Epidermal melanocyte (primary cell): Measurements from ENCODE around the gene ZMIZ1.

Experiments
- DNase-seq: peaks from one replicate; pipeline ENCODE4 v3.0.0; 2011; ENCODE audit warnings: low spot score; ENCODE audit not compliant: insufficient read length

ZMIZ1 gene

DNA sequence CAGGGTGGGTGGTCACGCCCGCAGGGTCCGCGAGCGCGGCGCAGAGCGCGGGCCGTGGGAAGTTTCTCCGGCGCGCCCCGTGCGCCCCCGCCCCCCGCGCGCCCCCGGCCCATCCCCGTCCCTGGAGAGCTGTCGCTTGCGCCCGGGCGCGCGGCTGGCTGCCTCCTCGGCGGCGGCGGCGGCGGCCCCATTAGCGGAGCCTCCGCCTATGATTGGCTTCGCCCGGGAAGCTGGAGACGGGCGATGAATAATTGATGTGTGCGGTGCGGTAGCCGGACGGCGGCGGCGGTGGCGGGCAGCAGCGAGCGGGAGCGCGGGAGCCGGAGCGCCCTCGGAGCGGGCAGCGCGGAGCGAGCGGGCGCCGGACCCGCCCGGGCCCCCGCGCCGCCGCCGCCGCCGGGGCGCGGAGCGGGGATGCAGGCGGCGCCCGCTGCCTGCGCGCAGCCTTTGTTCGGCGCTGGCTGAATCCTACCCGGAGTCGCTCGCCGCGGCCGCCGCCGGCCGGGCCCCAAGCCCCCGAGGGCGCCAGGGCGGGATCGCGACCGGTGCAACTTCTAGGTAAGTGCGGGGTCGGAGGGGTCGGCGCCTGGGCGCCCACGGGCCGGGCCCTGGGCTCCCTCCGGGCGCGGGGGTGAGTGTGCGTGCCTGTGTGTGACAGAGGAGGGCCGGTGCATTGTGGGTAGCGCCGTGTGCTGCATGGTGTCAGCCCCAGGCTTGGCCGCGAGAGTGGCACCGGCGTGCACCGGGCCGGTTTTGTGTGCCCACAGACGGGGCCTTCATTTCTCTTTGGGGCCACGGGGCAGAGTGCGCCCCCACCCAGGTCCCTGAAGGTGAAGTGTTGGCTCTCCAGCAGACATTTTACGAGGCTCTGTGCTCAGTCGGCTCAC lies 174.7 kb downstream of the ZMIZ1 start:
- no peak for DNase-seq

DNA sequence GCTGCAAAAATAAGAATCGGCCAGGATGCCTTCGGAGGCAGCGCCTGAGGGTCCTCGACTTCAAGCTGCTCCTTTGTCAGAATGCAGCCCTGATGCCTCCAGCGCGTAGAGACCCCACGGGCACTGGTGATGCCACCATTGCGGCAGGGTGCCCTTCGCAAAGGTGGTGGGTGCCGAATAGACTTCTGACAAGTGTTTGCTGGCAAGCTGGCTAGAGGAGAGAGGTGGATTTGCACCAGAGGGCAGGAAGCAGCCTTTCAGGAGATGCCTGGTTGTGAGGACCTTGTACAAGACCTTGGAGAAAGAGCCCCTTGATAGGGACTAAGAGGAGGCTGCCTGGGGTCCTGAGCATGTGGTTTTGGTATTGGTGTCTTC lies 175.3 kb downstream of the ZMIZ1 start:
- no peak for DNase-seq

DNA sequence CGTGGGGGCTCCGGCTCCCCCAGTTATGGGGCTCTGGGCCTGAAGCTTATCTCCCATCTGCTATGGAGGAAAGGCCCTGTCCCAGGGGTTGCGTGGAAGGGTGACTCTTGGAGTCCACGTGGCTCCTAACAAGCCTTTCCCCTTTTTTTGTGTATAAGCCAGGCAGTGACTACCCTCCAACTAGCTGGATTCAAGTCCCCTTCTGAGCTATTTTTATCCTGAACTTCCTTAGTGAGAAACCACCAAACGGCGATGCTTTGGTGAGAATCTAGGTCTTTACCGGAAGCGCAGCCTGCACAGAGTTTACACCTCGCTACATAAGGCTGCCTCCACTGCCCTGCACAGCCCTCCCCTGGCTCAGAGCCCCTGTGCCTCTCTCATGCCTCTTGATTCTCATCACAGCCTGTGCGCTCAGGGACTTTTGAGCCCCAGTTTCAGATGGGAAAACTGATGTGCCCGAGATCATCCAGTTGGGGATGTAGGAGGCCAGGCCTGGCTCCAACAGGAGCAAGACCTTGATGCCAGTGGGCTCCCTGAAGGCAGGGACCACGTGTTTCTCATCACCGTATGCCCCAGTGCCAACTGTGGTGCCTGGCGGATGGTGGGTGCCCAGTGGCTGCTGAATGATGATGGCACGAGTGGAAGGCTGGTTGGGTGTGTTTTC lies 176.2 kb downstream of the ZMIZ1 start:
- DNase-seq = no peak

DNA sequence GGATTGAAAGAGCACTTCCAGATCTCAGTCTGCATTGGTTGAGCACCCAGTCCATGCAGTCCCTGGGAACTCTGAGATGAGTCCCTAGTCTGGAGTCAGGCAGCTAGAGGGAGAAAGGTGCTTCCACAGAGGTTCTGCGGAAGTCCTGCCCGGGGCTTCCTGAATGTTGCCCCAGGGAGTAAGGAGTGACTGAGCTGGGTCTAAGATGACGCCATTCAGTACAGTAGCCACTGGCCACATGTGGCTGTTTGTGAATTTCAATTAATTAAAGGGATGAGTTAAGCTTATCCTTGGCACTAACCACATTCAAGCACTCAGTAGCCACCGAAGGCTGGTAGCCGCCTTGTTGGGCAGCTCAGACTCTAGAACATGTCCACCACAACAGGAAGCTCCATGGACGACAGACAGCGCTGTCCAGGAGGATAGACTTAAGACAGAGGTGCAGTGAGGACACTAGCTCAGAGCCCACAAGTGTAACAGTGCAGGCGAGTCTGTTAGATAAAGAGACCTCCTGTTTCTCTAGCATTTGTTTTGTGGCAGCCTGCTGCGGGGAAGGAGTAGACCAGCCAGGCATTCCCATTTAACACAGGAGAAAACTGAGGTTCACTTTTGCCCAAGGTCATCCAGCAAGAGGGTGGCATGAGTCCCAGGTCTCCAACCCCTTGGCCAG lies 176.9 kb downstream of the ZMIZ1 start:
- DNase-seq = no peak

DNA sequence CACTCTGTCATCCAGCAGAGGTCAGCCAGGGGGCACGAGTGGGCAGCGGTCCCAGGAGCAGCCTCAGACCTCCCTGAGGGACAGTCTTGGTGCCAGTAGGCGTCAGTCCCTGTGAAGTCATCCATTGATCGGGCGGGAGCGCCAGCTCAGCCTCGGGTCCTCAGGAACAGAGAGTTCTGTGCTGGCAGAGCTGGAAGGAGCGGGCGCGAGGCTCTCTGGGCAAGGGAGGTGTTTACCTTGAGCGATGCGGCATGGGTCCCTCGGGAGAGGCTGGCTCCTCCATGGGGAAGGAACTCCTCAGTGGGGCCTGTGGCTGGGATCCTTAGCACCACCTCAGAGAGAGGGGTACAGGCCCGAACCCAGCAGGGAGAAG lies 177.4 kb downstream of the ZMIZ1 start:
- DNase-seq = no peak

DNA sequence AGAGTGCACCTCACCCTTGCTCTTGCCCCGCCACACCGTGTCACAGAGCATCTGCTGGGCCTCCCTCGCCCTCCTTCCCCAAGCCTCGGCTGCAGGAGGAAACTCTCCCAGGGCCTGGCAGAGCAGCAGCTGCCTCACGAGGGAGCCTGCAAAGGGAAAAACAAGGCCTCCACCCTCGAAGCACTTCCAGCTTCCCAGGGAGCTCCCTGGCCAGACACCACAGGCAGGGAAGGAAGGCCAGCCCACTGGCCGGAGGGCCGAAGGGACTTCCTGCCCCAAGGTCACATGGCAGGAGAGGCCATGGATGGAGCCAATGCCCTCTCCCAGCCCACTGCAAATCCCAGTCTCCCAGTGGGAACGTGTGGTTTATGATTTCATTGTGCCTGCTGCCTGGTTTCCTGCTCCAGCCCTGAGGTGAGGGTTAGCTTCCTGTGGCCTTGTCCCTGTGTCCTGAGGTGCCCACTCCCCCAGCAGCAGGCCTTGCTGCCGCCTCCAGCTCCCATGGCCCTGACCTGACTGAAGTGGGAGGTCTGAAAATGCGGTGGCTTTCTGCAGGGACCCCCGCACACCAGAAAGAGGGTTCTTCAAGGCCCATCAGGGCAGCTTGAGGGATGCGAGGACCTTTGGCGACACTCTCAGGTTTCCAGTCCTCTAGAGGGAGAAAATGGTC lies 178.0 kb downstream of the ZMIZ1 start:
- DNase-seq = peak; percentile 64

DNA sequence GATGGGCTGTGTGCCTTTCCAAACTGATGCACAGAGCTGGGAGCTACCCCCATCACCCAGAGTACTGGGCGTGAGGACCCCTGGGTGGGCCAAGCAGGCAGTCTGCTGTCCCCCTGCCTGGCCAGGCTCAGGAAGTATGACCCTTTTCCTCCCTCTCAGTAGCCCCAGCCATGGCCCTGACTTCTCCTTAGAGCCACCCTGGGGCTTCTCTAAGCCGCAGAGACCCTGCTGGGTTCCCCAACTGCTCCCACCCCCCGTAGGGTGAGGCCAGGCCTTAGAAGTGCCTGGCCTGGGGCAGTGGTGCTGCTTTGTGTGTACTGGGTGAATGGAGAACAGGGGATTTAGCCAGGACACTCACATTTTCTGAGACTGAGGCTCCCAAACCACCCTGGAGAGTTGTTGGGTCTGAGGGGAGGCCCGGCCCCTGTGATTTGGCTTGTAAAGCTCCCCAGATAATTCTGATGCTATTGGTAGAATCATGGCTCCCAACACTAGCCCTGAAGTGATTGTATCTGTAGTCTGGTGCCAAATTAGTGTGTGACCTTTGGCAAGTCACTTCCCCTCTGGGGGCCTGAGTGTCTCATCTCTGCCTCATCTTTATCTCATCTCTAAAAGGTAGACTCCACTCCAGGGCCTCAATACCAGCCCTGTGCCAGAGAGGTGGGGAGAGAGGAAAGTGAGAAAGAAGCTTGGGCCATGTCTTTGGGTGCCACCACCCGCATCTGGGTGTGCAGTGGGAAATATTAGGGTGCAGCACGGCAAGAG lies 178.8 kb downstream of the ZMIZ1 start:
- DNase-seq = no peak

DNA sequence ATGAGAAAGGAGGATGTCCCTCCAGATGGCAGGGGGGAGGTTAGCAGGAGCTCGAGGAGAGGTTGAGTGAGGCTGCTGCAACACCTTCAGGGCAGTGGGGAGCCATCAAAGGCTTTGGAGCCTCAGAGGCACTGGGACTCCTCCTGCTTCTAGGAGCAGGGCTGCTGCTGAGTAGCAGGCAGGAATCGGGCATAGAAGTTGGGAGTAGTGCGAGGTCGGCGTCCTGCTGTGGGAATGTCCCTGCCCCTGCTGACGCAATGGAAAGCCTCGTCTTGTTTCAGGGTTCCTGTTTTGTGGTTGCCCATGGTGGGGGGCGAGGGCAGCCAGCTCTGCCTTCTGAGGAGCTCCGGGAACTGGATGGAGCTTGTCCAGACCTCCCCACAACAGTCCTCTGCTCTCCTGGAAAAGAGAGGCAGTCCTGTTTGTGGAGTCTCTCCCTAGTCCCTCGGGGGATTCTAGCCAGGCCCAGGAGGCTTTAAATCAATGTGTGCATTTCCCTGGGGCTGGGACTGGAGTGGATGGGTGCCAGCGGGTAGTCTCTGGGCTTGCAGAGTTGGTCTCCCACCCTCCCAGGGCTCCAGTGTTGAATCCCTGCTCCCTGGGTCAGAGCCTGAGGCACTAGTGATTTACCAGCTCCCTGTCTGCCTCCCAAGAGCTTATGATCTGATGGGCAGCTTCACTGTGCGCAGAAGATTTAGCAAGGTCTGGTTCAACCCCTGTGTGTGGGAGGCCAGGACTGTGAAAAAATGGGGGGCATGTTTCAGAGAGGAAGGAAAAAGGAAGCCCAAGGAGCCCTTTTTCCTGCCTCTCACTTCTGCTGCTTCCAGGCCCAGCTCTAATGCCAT lies 179.8 kb downstream of the ZMIZ1 start:
- no peak for DNase-seq

DNA sequence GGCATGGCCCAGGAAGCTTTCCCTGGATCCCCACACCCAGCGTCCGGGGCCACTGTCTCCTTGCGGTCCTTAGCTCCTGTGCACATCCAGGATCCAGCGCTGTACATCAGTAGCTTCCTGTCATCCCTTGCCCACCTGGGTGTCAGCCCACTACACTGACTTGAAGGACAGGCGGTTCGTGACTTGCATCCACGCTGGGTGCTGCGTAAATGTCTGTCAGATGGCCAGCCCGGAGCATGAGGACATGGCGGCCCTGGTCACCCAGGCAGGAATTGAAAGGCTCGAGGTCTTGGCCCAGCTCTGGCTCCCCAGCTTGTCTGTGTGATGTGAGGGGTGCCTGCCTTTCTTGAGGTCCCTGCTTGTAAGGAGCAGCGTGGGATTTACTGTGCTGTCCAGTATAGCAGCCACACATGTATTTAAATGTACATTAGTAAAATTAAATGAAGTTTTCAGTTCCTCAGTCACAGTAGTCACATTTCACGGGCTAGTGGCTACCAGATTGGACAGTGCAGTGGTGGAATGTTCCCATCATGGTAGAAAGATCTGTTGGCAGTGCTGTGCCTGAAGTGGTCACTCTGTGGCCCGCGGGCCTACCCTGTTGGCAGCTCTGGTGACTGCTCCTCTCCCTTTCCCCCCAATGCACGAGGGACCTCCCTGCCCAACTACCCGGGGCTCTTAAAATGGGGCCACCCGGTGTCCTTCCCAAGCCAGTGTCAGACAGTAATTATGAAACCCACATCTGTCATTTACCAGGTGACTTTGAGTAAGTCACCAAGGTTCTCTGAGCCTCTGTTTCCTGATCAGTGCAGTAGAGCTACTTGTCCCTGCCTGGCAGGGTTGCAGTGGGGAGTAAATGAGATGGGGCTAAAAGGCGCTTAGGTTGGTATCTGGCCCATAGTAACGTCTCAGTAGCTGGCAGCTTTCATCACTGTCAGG lies 180.7 kb downstream of the ZMIZ1 start:
- no peak for DNase-seq

DNA sequence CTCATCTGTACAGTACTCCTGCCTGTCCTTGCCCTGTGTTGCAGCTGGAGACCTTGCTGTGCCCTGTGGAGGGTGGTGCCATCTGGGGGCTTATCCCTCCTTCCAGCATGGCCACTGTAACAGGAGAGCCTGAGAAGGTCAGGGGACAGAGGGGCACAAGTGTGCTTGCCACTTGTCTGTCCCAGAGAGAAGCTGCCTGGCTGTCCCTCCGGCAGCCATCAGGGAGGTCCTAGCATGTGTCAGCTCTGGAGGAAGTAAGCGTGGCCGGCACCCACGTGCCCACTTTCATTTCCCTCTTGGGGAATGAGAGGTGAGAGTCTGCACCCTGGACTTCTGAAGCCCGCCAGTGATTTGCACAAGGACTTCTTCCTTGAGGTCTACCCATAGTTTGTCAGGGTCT lies 181.5 kb downstream of the ZMIZ1 start:
- no peak for DNase-seq

DNA sequence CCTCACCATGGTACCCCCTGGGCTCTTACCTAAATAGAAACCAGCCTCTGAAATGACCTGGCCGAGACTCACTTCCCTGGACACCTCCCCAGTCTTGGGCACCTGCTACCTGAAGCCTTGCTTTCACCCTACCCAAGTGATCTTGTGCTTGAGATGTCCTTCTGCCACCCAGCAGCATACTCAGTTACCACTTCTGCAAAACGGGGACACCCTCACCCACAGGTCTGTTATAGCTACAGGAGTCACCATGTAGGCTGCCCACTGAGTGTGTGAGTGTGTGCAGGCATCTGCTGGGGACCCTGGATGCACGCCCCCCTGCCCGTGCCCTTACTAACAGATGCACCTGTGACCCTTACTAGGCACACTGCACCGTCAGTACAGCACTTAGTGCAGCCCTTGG lies 183.7 kb downstream of the ZMIZ1 start:
- DNase-seq = no peak

DNA sequence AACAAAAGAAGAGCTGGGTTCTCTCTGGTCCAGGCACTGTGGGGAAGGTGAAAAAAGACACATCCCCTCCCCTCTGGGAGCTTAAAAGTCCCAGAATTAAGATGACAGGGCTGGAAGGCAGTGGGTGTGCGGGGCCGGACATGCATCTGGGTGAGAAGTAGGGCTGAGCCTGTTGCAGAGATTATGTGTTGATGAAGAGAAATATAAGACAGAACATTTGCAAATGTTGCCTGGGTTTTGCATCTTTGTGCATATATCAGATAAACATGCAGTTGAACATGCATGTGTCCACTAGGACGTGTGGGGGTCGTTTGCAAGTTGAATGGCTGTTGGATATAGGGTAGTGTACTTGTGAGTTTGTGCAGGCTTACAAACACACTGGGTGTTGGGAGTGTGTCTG lies 184.2 kb downstream of the ZMIZ1 start:
- no peak for DNase-seq

DNA sequence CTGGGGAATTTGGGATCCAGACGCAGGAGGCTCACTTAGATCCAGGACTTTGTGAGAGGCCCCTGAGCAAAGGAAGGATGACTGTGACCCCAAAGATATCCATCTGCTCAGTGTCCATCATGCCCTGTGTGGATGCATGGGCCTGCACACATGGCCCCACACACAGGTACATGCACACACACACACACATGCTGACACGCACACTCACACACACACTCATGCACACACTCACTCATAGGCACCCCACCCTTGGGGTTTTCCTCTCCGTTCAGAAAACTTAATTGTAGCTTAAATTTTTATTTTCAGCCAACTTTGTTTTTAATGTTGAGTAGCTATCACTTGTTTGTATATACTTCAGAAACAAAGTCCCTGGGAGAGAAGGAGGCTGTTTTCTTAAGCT lies 184.9 kb downstream of the ZMIZ1 start:
- DNase-seq = no peak

DNA sequence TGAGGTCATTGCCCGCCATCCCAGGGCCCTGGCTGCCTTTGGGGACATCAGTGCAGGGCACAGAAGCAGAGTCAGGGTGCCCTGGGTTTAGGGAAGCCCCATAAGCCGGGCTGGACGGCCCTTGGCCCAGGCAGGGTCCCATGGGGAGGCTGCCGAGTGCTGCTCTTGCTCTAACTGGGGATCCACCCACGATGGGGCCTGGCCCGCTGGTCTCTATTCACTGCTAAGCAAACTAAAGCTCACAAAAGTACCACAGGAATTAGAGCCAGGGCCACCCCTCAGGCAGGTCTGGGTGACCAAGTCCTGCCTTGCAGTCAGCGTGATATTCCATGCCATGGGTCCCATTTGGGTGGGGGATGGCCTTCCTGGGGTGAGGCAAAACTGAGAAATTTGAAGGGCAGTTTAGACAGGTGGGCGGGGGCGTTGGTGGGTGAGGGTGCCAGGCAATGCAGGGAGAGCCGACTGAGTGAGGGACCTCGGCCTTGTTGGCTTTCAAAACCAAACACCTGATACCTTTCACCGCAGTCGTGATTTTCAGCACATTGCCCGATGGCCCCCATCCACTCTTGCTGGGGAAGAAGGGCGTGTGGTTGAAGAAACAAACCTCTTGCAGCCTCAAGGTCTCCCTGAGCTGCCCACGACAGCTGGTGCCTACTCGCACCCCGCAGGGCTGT lies 185.7 kb downstream of the ZMIZ1 start:
- no peak for DNase-seq

DNA sequence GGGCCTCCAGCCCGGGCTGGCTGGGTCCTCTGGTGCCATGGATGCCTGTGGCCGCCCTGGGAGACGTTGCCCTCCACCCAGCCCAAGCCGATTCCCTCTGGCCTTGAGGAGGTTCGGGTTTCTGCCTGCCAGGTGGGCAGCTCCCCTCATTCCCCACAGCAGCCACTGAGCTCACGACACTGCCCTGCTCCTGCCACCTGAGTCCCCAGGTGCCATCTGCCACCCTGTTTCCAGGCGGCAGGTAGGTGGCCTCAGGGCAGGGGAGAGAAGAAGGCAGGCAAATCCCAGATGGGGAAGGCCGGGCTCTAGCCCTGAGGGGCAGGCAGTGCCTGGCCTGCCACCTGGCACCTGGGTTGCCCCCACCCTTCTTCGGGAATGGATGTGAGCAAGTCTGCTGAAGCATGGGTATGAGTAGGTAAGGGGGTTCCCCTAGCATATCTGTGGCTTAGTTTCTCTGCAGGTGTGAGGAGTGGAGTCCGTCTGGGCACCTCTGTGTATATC lies 186.3 kb downstream of the ZMIZ1 start:
- no peak for DNase-seq

DNA sequence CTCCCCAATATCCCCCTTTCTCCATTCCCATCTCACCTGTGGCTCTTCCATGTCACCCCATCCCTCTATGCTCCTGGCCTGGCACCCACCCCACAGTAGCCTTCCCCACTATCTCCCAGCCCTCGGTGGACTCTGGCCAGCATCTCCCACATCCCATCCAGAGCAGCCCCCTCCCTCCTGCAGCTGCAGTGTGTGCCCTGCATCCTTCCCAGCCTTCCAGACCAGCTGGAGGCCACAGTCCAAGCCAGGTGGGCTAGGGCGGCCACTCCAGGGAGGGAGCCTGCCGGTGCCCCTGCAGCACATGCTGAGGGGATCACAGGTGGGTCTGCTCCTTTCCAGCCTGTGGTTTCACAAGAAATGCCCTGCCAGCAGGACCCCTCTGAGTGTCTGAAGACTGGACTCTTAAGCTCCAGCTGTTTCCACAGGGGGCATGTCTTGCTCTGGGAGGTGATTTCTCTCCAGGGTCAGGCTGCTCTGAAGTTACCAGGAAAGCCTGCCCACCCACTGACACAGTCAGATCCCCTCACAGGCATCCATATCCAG lies 187.6 kb downstream of the ZMIZ1 start:
- no peak for DNase-seq

DNA sequence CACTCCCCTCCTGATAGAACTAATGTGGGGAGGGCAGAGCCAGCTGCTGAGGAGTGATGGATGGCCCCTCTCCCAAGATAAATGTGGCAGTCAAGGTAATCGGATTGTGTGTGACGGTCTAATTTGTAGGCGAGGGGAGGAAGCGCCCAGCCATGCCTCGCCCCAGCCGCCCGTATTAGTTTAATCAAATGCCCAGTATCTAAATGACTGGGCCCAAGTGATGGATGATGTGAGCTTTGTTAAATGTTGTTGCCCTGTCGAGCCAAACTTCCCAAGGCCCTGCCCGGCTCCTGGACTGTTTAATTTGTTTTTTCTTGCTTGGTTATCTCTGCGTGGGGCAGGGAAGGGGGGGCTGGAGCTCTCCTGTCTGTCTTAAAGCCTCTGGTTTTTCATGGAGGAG lies 190.1 kb downstream of the ZMIZ1 start:
- no peak for DNase-seq

DNA sequence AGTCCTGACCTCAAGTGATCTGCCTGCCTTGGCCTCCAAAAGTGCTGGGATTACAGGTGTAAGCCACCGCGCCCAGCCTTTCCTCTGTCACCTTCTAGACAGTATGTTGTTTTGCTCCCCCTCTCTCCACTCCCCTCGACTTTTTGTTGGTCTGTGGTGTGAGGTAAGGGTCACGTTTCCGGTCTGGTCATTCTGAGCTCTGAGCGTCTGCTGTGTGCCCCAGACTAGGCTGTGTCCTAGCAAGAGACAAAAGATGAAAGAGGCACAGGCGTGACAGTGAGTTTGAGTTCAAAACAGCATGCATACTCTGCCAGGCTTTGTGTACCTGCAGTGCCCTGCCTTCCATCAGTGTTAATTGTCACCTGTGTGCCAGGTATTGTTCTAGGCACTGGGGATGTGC lies 191.1 kb downstream of the ZMIZ1 start:
- DNase-seq = no peak
